K562 (cell line): ENCODE results near the gene KANK2. TPM values are rescaled to one million over a fixed set of nuclear protein-coding genes. Genes with fewer than 3 reads are reported as not detected.

Experiments used
- FOSL1 ChIP-seq: fragments of 200-800 bp; sonication (Bioruptor generic); conservative IDR thresholded peaks from 2 replicates; pipeline ENCODE4 v1.6.1; 2016; ENCODE audit warnings: missing genetic modification characterization, missing compliant biosample characterization
- HDGF ChIP-seq: fragments of 450-650 bp; IDR thresholded peaks from 2 replicates; pipeline ENCODE4 v1.6.1; 2016
- SIX5 ChIP-seq, 2 experiments: IDR thresholded peaks; 2 replicates each; pipeline ENCODE4 v1.6.1; 2011; ENCODE audit warnings: low read length in 2 of 2, borderline replicate concordance in 1 of 2, low read depth in 1 of 2, mild to moderate bottlenecking in 1 of 2, moderate library complexity in 1 of 2; ENCODE audit not compliant: insufficient read depth in 1 of 2
- WHSC1 ChIP-seq: IDR thresholded peaks from one replicate; pipeline ENCODE4 v1.6.1; 2012; ENCODE audit warnings: low read length, control low read depth, inconsistent platforms
- polyA plus RNA-seq, 8 experiments: library from polyadenylated mRNA; depleted of rRNA in 4 of 8; stranded (reverse) in 5 of 8; unstranded in 3 of 8; fragments of >200 nt; fragmentation: Nextera tagmentation in 2 of 8; fragmentation: Illumina TruSeq in 1 of 8; extraction: Ambion mirVana in 2 of 8; extraction: Trizol in 1 of 8; gene quantifications; 2 replicates each; pipeline versions ENCODE4 v1.2.1 to v1.2.3, GENCODE V29; 2011 to 2014; ENCODE audit warnings: inconsistent platforms in 1 of 8, missing spikeins in 1 of 8
- total RNA-seq, 7 experiments: library from RNA; depleted of rRNA in 6 of 7; stranded (reverse); fragments of >200 nt in 6 of 7; fragmentation: Illumina TruSeq in 2 of 7; extraction: Trizol in 2 of 7; gene quantifications; 2 replicates each; pipeline versions ENCODE4 v1.2.1 to v1.2.3, GENCODE V29; 2011 to 2021; ENCODE audit warnings: low replicate concordance in 1 of 7
- TF ChIP-seq, protein P1 (sequence below): fragments of 250-450 bp; sonication (Bioruptor Pico); IDR thresholded peaks from 2 replicates; pipeline ENCODE4 v1.8.0; 2021; ENCODE audit warnings: moderate library complexity, mild to moderate bottlenecking, inconsistent platforms
- TF ChIP-seq, protein P2 (sequence below): conservative IDR thresholded peaks from 2 replicates; pipeline ENCODE4 v1.6.1; 2011; ENCODE audit warnings: low read depth, mild to moderate bottlenecking, low read length; ENCODE audit not compliant: control insufficient read depth

KANK2 gene
- total and polyA plus RNA-seq, 9 of the 15 experiments (the other 6 are each of a cell fraction or from before 2014, with no cell fraction given): 4.4 to 47.8 (median 21.3) TPM

DNA sequence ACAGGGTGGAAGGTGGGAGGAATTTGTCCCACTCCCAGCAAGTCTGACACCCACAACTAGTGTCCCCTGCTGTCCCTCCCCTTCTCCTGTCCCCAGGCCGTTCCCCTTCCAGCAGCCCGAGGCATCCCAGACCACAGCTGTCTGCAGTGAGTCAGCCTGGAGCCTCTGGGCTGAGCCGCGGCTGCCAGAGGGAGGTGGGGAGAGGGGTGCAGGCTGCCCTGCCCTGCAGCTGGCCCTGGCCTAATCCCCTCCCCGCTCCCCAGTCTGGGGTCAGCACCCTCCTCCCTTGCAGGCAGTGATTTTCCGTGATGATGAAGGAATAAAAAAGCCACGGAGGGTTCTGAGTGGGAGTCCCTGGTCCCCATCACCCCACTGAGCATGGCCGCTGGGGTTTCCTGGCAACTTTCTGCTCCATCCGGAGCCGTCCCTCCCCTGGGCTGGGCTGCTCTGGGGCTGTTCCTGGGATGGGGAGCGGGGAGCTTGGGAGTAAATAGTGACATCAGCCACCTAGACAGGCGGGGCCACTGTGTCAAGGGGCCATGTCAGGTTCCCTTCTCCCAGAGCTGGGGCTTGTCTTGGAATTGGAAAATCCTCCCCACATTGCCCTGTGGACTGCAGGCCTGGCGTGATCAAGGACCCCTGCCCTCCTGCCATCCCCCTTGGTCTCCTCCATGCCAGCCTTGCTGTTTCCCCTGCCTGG, 58.6 kb downstream of the KANK2 start (continued):
- TF ChIP-seq, protein P1, sequence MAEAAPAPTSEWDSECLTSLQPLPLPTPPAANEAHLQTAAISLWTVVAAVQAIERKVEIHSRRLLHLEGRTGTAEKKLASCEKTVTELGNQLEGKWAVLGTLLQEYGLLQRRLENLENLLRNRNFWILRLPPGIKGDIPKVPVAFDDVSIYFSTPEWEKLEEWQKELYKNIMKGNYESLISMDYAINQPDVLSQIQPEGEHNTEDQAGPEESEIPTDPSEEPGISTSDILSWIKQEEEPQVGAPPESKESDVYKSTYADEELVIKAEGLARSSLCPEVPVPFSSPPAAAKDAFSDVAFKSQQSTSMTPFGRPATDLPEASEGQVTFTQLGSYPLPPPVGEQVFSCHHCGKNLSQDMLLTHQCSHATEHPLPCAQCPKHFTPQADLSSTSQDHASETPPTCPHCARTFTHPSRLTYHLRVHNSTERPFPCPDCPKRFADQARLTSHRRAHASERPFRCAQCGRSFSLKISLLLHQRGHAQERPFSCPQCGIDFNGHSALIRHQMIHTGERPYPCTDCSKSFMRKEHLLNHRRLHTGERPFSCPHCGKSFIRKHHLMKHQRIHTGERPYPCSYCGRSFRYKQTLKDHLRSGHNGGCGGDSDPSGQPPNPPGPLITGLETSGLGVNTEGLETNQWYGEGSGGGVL (CRISPR knock-in tag): no peak
- TF ChIP-seq, protein P2, sequence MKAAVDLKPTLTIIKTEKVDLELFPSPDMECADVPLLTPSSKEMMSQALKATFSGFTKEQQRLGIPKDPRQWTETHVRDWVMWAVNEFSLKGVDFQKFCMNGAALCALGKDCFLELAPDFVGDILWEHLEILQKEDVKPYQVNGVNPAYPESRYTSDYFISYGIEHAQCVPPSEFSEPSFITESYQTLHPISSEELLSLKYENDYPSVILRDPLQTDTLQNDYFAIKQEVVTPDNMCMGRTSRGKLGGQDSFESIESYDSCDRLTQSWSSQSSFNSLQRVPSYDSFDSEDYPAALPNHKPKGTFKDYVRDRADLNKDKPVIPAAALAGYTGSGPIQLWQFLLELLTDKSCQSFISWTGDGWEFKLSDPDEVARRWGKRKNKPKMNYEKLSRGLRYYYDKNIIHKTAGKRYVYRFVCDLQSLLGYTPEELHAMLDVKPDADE: peak; percentile 36; the same call in 1 of the 2 replicates
- TF ChIP-seq FOSL1 (tag): peak; percentile 56
- TF ChIP-seq SIX5 (IDR thresholded peaks at IDR 0.05; ENCODE audit: borderline replicate concordance in 1 of 2, insufficient read depth in 1 of 2, low read depth in 1 of 2, low read length in 2 of 2): no peak
- peak; percentile 15; the same call in 1 of the 2 replicates for TF ChIP-seq HDGF
- TF ChIP-seq WHSC1: no peak
- TF ChIP-seq, all 486 proteins: peak for 18
